Panc1 (cell line): Measurements from ENCODE around the gene RALB. TPM values are rescaled to one million over a fixed set of nuclear protein-coding genes. Genes with fewer than 3 reads are reported as not detected.

Source experiments
- ATAC-seq: fragments of 200-7000 bp; cut with Tn5 transposase; 2 replicates; pipeline ENCODE4 v1.9.1; 2020; ENCODE audit warnings: mild to moderate bottlenecking, moderate library complexity
- BruUV-seq: library from RNA; stranded (reverse); fragments of 400-500 nt; replicated peaks from 2 replicates; lab custom pipeline; 2021; lab: Mats Ljungman, UMichigan
- CTCF ChIA-PET: fragments of 300-600 bp; sonication (Branson Sonifier 250); formaldehyde crosslinking; loops from one replicate; lab custom pipeline; 2022; ENCODE audit warnings: antibody characterized with exemption; lab: Charles Lee
- POLR2A ChIA-PET: fragments of 300-600 bp; sonication (Branson Sonifier 250); formaldehyde crosslinking; loops from one replicate; lab custom pipeline; 2022; ENCODE audit warnings: antibody characterized with exemption; lab: Charles Lee
- DNase-seq: peaks from one replicate; pipeline ENCODE4 v3.0.0-alpha.2; 2010; ENCODE audit warnings: low read depth, low spot score
- H3K27ac ChIP-seq: 2 replicates; pipeline ENCODE4 v1.5.1; 2011; ENCODE audit warnings: mild to moderate bottlenecking, low read length, inconsistent platforms
- H3K27me3 ChIP-seq: fragments of 200-500 bp; sonication (Bioruptor generic); 2 replicates; pipeline ENCODE4 v1.6.0; 2014; ENCODE audit warnings: low read length, inconsistent platforms; ENCODE audit not compliant: control insufficient read depth, insufficient read depth
- H3K36me3 ChIP-seq: fragments of 200-500 bp; sonication (Bioruptor generic); 2 replicates; pipeline ENCODE4 v1.5.1; 2014; ENCODE audit warnings: inconsistent platforms, mild to moderate bottlenecking, low read length, moderate library complexity; ENCODE audit not compliant: control insufficient read depth, insufficient read depth
- H3K4me1 ChIP-seq: 2 replicates; pipeline ENCODE4 v1.5.1; 2011; ENCODE audit warnings: inconsistent platforms, mild to moderate bottlenecking, low read length, moderate library complexity; ENCODE audit not compliant: control insufficient read depth, insufficient read depth
- H3K4me3 ChIP-seq, 2 experiments: 2 replicates each; pipeline ENCODE4 v1.5.1; 2011 to 2012; ENCODE audit warnings: low read depth in 2 of 2, low read length in 2 of 2, mild to moderate bottlenecking in 2 of 2, inconsistent platforms in 1 of 2, moderate library complexity in 1 of 2
- H3K9me3 ChIP-seq: fragments of 200-500 bp; sonication (Bioruptor generic); 2 replicates; pipeline ENCODE4 v1.5.1; 2014; ENCODE audit warnings: low read depth, mild to moderate bottlenecking, inconsistent platforms, low read length, moderate library complexity; ENCODE audit not compliant: control insufficient read depth, insufficient read depth
- CTCF ChIP-seq: fragments of 450-650 bp; IDR thresholded peaks from 2 replicates; pipeline ENCODE4 v1.5.1; 2017; ENCODE audit warnings: mild to moderate bottlenecking
- POLR2AphosphoS5 ChIP-seq: IDR thresholded peaks from 2 replicates; pipeline ENCODE4 v1.6.1; 2012; ENCODE audit warnings: mild to moderate bottlenecking, low read depth, low read length, moderate library complexity
- REST ChIP-seq, 2 experiments: IDR thresholded peaks; 2 replicates each; pipeline ENCODE4 v1.6.1; 2011 to 2012; ENCODE audit warnings: low read depth in 2 of 2, control low read depth in 1 of 2, low read length in 1 of 2, mild to moderate bottlenecking in 1 of 2, moderate library complexity in 1 of 2; ENCODE audit not compliant: insufficient read depth in 1 of 2
- SIN3A ChIP-seq: IDR thresholded peaks from 2 replicates; pipeline ENCODE4 v1.6.1; 2012; ENCODE audit warnings: low read depth, mild to moderate bottlenecking, low read length, moderate library complexity, borderline replicate concordance; ENCODE audit not compliant: insufficient read depth
- TCF7L2 ChIP-seq: IDR thresholded peaks from 2 replicates; pipeline ENCODE4 v1.6.1; 2011; ENCODE audit warnings: mild to moderate bottlenecking, low read depth, low read length, inconsistent platforms
- in situ Hi-C: cut with HindIII; loops from 2 replicates; pipeline ENCODE4 v1.10.0; 2016; ENCODE audit warnings: low sequenced_read_pairs, low pct_unique_long_range_greater_than_20kb
- intact Hi-C: fragments of 100-400 bp; cut with micrococcal nuclease; formaldehyde crosslinking; loops from one replicate; pipeline ENCODE4 v1.10.0; 2022; ENCODE audit not compliant: unreplicated experiment
- total RNA-seq: library from RNA; stranded (reverse); gene quantifications from one replicate; pipeline ENCODE4 v1.2.1, GENCODE V29; 2021; ENCODE audit not compliant: unreplicated experiment

Gene RALB
- total RNA-seq, 1 experiment from 2014 or later: 47.8 TPM

GRCh38 chr2:120244656-120245519, 7.8 kb upstream of the RALB start:
- DNase-seq (no peak), ATAC-seq (peak; percentile 20; the same call in 1 of the 2 replicates)
- intact Hi-C loops (no loop called here), in situ Hi-C loops (no loop called here)
- TF ChIP-seq CTCF: no peak
- no peak for TF ChIP-seq TCF7L2
- no peak for TF ChIP-seq POLR2AphosphoS5
- H3K27ac ChIP-seq: peak overlapping the region; percentile 48
- no peaks in the 10 kb centered on the region for H3K36me3 ChIP-seq
- H3K27me3 ChIP-seq: no peaks in the 10 kb centered on the region
- H3K4me1 ChIP-seq: peaks cover 23% of the 10 kb centered on the region
- no peak overlapping the region for H3K4me3 ChIP-seq
- CTCF ChIA-PET: no interaction called here
- no TSS peak for BruUV-seq
- POLR2A ChIA-PET: interaction anchor here (0.6 kb wide), 1 partner anchor 62 kb away, joined by 10 read pairs; no protein-coding TSS in a partner anchor
- no peaks in the 10 kb centered on the region for H3K9me3 ChIP-seq

GRCh38 chr2:120245520-120246332, 6.9 kb upstream of the RALB start:
- no peak for DNase-seq
- Histone ChIP-seq H3K36me3 (no peaks in the 10 kb centered on the region), H3K4me1 (peaks cover 23% of the 10 kb centered on the region), H3K4me3 (no peak overlapping the region), H3K9me3 (no peaks in the 10 kb centered on the region), H3K27me3 (no peaks in the 10 kb centered on the region), H3K27ac (peak overlapping the region; percentile 48)
- intact Hi-C loops: no loop called here
- BruUV-seq: no TSS peak
- ATAC-seq: peak; percentile 75
- POLR2A ChIA-PET: interaction anchor here (0.6 kb wide), 1 partner anchor 18 kb away, joined by 3 read pairs; no protein-coding TSS in a partner anchor
- in situ Hi-C loops: no loop called here
- CTCF ChIA-PET: no interaction called here
- TF ChIP-seq POLR2AphosphoS5 (no peak), SIN3A (no peak), TCF7L2 (no peak), CTCF (no peak), REST (IDR thresholded peaks at IDR 0.05; ENCODE audit: insufficient read depth in 1 of 2, low read depth in 2 of 2, low read length in 1 of 2) (no peak)
